Activated T-cell treated with anti-CD3 and anti-CD28 coated beads for 4 hours (primary cell): Measurements from ENCODE around the gene KIF20A.
"Not testable (repeated sequence)": the region's sequence is repeated elsewhere in the genome, so short reads cannot be mapped to it uniquely, and the experiment has no call there.

ENCODE experiments used
- DNase-seq: peaks from one replicate; pipeline ENCODE4 v3.0.0-alpha.2; 2020

Gene KIF20A

GRCh38 chr5:138178516-138179276 lies at the start of gene KIF20A, which contains the start of gene BRD8:
TSS of gene KIF20A (plus strand) at chr5:138179112. CDS start at chr5:138179681, 569 bp downstream.
TSS of gene BRD8 (minus strand) at chr5:138178630. CDS start at chr5:138178614, 16 bp downstream.
- peak; percentile 86 for DNase-seq

- no peak for DNase-seq
Observed at GRCh38 chr5:138129347-138129746, 49.6 kb upstream of the KIF20A start.

- DNase-seq, result no peak
Observed at GRCh38 chr5:138132543-138132942, 46.4 kb upstream of the KIF20A start.

- no peak for DNase-seq
Observed at GRCh38 chr5:138138949-138139780, 39.7 kb upstream of the KIF20A start, which contains the start of gene NME5. TSS of gene NME5 (minus strand) at chr5:138139428. CDS start at chr5:138138780, 648 bp downstream.

- DNase-seq, result no peak
Observed at GRCh38 chr5:138139781-138140090, 39.2 kb upstream of the KIF20A start.

- DNase-seq, result no peak
Observed at GRCh38 chr5:138140268-138140667, 38.6 kb upstream of the KIF20A start.

GRCh38 chr5:138141734-138142133 lies 37.2 kb upstream of the KIF20A start:
- DNase-seq, result no peak

GRCh38 chr5:138143578-138143977 lies 35.3 kb upstream of the KIF20A start:
- DNase-seq, result not testable (repeated sequence)

- DNase-seq, result no peak
Observed at GRCh38 chr5:138148811-138149210, 30.1 kb upstream of the KIF20A start.

GRCh38 chr5:138149530-138149929 lies 29.4 kb upstream of the KIF20A start:
- DNase-seq, result no peak

GRCh38 chr5:138155977-138156376 lies 22.9 kb upstream of the KIF20A start:
- DNase-seq, result not testable (repeated sequence)

GRCh38 chr5:138157626-138158025 lies 21.3 kb upstream of the KIF20A start:
- no peak for DNase-seq

- no peak for DNase-seq
Observed at GRCh38 chr5:138159666-138160065, 19.2 kb upstream of the KIF20A start.

- no peak for DNase-seq
Observed at GRCh38 chr5:138160706-138161105, 18.2 kb upstream of the KIF20A start.

- no peak for DNase-seq
Observed at GRCh38 chr5:138163721-138164120, 15.2 kb upstream of the KIF20A start.

- no peak for DNase-seq
Observed at GRCh38 chr5:138169124-138169523, 9.8 kb upstream of the KIF20A start.

GRCh38 chr5:138170299-138170698 lies 8.6 kb upstream of the KIF20A start:
- no peak for DNase-seq

GRCh38 chr5:138177941-138178515 lies 884 bp upstream of the KIF20A start:
- DNase-seq, result no peak

GRCh38 chr5:138179277-138179857 lies 455 bp downstream of the KIF20A start:
- no peak for DNase-seq

GRCh38 chr5:138180183-138180782 lies 1.4 kb downstream of the KIF20A start:
- DNase-seq, result no peak

GRCh38 chr5:138180841-138181240 lies 1.9 kb downstream of the KIF20A start:
- DNase-seq, result no peak

GRCh38 chr5:138182808-138183207 lies 3.9 kb downstream of the KIF20A start:
- no peak for DNase-seq

GRCh38 chr5:138186002-138186447 lies 7.1 kb downstream of the KIF20A start:
- DNase-seq, result no peak
